ENCODE results near the gene QSOX2.

Gene QSOX2

GRCh38 chr9:136218673-136219072, 26.9 kb downstream of the QSOX2 start:
- no peak for DNase-seq

DNA sequence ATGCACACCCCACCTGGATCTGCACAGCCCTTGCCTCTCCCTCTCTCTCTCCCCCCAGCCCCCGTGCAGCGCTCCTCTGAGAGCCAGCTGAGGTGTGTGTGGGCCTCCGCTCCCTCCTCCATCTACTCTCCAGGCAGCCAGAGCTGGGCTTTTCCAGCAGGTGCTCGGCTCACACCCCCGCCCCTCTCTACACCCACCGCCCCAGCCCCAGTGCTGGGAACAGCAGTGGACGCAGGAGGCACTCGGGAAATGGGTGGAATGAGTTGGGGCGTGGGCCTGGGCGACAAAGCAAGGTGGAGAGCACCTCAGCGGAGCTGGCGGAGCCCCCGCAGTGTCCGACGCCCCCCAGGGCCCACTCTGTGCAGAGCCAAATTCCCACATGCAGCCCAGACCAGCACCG, 27.3 kb downstream of the QSOX2 start:
- no peak for DNase-seq

DNA sequence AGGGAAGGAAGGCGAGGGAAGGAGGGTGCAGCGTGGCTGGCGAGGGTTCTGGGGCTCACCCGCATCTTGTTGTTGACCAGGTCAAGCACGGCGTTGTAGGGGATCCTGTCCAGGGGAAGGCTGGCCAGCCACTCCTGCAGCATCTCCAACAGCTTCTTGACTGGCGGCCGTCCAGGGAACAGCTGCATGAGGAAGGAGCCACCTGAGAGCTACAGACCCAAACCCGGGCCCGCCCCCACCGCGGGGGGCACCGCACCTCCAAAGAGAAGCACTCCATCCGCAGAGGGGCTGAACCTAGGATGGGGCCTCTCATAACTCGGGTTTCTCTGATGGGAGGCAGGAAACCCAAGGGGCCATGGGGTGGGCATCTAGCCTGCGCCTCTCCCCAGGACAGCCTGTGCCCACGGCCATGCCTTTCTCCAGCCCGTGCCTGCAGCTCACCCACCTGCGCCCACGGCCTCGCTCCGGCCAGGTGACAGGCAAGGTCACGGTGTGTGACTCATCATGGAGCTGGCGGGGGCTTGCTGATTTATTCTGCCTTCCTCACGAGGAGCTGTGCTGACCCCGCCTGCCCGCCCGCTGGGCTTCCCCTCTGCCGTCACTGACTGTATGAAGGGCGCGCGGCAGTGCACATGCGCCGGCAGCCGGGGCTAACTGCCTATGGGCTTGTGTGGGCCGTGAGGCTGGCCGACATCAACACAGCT, 28.9 kb downstream of the QSOX2 start:
- DNase-seq, result no peak

GRCh38 chr9:136213733-136214132, 31.9 kb downstream of the QSOX2 start:
- DNase-seq, result no peak

DNA sequence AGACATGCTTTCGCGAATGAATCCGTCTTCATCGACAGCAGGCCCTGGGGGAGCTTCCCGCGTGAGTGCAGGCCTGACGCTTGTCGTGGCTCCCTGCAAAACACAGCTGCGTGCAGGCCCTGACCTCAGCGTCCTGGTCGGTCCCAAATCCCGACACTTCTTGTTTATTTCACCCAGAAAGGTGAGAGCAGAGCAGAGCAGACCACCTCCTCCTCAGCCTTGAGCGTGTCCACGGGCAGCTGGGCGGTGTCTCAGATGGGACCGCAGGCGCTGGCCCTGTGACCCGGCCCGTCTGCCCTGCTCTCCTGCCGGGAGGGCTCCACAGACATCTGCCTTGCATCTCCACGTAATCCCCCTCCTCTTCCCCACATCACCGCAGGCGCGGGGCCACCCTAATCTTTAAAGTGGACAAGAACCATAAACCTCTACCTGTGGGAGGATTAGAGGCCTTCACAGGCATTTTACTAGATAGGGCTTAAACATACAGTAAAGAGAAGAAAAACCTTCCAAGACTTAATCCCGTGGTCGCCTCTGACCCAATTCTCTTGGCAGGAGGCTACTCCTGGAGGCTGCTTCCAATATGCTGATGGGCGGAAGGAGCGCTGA, 33.2 kb downstream of the QSOX2 start:
- no peak for DNase-seq

DNA sequence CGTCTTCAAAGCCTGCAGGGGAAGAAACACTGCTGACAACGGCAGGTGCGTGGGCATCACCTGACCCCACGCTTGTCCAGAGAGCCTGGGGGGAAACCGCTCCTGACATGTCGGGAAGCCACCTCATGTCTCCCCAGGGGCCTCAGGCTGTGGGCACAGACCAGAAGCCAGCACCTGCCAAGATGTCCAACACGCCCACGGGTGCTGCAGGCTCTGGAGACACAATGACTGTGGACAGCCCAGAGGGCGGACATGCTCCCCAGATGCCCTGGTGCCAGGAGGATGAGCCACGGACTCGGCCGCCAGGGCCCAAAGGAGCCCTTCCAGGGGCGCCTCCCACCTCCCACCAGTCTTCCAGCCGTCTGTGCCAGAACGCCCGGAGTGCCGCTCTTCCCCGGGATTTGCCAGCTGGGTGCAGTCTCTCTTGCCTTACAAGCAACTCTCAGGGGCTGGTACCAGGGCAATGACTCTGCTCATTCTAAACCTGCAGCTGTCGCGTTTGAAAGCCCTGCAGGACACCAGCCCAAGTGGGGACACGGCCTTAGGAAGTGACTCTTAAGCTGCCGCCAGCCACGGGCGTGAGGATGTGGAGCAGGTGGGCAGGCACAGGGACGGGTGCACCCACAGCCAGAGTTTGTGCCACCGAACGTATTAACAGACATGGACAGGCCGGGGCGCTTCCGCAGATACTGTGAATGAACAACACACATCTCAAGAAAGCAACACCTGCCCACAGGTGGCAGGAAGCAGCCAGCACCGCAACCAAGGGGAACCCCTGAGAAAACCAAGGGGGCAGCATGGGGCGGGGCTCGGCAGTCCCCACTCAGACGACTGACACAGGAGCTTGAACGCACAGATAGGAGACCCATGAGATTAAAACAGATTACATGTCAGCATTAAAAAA, 33.9 kb downstream of the QSOX2 start:
- DNase-seq, result no peak

DNA sequence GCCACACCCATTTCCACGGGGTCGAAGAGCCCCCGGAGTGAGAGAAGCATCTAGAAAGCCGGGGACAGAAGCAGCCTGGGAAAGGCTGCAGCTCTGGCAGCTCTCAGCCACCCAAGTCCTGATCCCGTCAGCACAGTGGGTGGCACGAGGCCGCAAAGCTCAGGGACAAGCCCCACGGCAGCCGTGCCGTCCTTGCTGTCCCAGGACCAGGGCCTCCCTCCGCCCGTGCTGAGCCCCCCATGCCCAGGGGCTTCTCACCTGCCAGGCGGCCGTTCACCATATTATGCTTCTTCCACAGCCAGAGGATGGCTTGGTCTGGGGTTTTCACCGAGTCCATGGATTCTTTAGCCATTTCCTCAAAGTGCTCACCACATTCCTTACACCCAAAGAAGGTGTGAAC, 34.6 kb downstream of the QSOX2 start:
- DNase-seq, result no peak

GRCh38 chr9:136210276-136210675, 35.3 kb downstream of the QSOX2 start:
- no peak for DNase-seq

DNA sequence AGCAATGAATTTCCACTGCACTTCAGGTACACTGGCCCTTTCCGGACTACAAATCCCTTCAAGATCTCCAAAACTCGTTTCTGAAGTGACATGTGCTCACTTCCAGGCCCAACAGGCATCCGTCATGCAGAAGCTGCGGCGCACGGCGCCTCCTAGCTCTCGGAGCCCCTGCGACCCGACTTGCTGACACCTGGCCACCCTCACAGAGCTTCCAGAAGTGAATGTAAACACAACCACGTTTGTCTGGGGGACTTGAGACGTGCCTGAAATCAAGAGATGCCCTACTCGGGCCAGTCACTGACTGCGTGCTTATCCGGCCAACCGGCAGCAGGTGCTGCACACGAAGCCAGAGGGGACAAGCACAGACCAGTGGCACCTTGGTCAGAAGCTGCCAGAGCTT, 35.8 kb downstream of the QSOX2 start:
- no peak for DNase-seq

- no peak for DNase-seq
These were observed 36.4 kb downstream of the QSOX2 start for GRCh38 chr9:136209232-136209631.

DNA sequence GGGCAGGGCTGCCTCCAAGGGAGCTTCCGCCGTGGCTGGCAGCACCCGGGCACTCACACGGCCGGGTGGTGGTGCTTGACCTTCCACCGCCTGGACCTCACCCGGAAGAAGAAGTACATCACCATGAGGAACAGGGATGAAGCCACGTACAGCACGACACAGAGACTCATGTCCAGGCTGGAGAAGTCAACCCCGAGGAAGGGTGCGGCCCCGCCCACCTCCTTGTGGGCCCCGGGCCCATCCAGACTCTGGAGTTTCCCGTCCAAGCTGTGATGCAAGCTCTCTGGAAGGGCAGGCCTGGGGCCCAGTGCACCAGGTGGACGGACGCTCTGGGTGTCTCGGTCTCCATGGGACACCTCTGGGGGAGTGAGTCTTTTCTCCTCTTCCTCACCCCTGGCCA, 36.9 kb downstream of the QSOX2 start:
- DNase-seq, result no peak

DNA sequence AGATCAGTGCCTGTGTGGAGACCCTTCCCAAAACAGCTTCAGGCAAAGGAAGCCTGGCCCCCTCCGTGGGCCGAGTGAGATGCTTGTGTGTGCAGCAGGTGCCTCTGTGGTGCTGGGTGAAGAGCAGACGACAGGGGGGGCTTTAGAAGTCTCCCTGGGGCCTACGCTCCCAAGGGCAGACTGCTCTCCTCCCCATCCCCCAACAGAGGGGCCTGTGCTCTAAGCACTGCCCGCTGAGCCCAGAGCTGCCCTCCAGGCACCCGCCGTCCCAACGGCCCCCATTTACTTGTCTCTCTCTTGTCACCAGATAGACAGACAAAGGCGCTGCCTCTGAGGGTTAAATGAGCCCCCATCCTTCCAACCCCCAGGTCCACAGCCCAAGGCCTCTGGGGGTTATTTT, 38.0 kb downstream of the QSOX2 start:
- no peak for DNase-seq

DNA sequence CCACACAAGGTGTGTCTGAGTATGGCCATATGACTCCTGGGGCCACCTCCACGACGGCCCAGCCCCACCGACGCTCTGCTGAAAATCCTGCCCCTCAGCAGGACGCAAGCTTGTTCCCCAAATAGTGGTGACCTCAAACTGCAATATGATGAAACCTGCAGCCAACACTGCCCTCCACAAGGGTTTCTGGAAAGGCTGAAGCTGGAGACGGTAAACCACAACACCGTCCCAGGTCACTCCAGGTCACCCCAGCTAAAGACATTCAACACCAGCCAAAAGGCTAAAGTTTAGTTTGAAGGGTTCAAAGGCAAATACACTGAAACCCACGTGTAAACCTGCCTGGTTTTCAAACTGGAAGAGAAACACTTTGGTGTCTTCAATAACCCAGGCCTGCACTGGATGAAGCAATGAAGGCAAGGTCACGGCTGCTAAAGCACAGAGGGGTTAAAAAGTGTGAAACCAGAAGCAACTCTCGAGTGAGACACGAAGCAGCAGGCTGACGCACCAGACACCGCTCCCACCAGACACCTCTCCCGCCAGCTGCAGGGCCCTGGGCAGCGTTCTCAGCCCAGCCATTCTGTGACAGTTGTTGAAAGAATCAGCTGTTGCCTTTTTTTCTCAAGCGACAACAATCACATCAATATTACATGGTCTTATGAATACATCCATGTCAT, 38.9 kb downstream of the QSOX2 start:
- DNase-seq, result no peak

DNA sequence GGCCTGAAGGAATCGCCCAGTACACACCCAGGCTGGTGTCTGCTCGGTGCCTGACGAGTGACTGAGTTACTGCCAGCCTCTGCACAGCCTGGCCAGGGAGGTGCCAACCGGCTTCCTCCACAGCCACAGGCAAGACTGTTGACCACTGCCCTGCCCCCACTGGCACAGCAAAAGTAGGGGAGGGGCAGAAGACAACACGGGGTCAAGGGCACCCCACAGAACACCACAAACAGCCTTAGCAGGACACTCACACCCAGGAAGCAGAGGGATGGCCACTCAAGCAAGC, 40.0 kb downstream of the QSOX2 start:
- DNase-seq, result no peak

DNA sequence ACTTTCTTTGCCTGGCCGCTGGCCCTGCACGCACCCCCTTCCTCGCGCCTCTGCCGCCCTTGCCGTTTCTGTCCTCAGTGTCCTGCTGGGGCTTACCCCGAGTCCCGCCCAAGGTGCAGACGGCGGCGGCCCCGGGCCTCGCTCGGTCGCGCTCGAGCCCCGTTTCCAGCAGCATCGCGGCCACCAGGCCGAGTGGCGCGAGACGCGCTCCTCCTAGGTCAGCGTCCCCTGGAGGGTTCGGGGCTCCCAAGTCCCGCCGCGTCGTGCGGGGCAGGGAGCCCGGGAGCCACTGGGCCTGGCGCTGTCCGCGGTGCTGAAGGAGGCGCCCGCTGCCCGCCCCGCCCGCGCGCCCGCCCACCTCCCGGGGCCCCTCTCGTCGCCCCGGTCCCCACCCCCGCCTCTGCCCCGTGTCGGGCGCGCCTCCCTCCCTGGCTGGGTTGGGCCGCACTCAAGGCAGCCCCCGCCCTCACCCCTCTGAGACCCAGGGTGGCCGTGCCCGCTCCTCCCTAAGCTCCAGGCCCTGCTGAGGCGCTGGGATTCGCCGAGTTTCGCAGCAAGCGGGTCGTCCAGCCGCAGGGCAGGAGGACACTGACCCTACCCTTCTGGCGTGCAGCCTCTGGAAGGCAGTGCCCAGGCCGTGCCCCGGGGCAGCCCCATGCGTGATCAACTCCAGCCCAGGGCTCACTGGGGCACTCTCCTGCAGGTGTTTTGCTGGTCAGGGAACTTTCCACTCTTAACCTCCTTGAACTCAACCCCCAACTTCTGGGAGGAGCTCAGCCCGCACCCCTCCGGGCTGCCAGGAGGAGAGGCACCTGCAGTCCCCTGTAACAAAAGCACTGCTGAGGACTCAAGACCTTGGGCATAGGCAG, 40.5 kb downstream of the QSOX2 start, which contains the start of gene LHX3:
TSS of gene LHX3 (minus strand) at position 291 of the 869 bp plus-strand sequence. CDS start at position 175, 116 bp downstream.
- peak; percentile 19 for DNase-seq

- DNase-seq, result no peak
These were observed 41.3 kb downstream of the QSOX2 start for GRCh38 chr9:136204145-136204805.

- no peak for DNase-seq
These were observed 42.0 kb downstream of the QSOX2 start for GRCh38 chr9:136203408-136204144.

DNA sequence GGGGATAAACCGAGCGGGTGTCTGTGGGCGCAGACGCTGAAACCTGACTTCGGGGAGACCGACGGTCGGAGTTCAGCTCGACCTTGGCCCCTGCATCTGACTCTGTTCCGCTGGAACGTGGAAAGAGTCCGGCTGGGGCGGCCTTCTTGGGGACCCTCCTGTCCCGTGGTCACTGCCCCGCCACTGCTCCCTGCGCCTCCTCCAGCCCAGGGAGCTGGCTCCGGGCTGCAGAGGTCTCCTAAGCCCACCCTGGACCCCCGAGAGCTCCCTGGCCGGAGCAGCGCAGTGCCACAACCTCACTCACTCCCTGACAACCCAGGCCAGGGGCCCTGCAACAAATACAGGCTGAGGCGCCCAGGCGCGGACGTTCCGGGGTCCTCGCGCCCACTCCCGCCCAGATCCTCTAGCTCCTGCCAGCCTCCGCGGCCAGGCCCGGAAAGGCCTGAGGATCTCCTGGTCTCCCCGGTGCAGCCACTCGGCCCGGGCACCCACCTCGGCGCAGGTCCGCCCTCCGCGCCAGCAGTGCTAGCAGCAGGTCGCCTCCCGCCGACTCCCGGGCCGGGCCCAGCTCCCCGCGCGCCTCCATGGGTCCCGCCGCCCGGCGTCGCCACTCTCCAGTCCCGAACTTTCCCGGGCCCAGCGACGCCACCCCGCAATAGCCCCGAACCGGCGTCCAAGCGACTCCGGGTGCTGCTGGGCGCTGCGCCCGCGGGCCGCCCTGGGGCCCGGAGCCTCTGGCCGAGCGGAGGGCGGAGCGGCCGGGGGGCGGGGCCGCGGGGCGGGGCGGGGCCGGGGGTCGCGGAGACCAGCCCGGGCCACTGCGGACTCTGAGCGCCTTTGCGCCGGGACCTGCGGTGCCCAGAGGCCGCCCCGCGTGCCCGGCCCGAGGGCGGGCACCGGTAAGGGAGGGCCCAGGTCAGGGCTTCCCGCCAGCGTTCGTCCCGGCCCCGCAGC, 42.9 kb downstream of the QSOX2 start:
- no peak for DNase-seq

GRCh38 chr9:136201609-136202453, 43.8 kb downstream of the QSOX2 start:
- no peak for DNase-seq
